SK-N-SH (cell line): ENCODE data around the gene PDZD8. TPM values are rescaled to one million over a fixed set of nuclear protein-coding genes. Genes with fewer than 3 reads are reported as not detected.

Experiments used
- CTCF ChIA-PET: fragments of 300-600, 350-600 bp; formaldehyde crosslinking; extraction: SDS; loops from one replicate; lab custom pipeline; 2021; lab: Yijun Ruan, JAX
- POLR2A ChIA-PET: fragments of 350-600 bp; sonication (Branson Sonifier 250); formaldehyde crosslinking; extraction: SDS; loops from one replicate; lab custom pipeline; 2020; ENCODE audit warnings: antibody characterized with exemption, inconsistent platforms; lab: Yijun Ruan, JAX
- DNase-seq: peaks from one replicate; pipeline ENCODE4 v3.0.0; 2012
- H2AFZ ChIP-seq: fragments of 200-600 bp; sonication (generic); 2 replicates; pipeline ENCODE4 v1.8.1; 2016; ENCODE audit warnings: antibody characterized with exemption, mild to moderate bottlenecking, low read depth
- H3F3A ChIP-seq: fragments of 200-600 bp; sonication (generic); replicated peaks from 2 replicates; pipeline ENCODE3; 2016; ENCODE audit warnings: antibody characterized with exemption, mild to moderate bottlenecking; ENCODE audit not compliant: insufficient read depth
- H3K27ac ChIP-seq, 2 experiments: fragments of 200-500 bp in 1 of 2; fragments of 200-600 bp in 1 of 2; sonication (Bioruptor generic) in 1 of 2; sonication (generic), shearing (Covaris generic) in 1 of 2; 2 replicates each; pipeline versions ENCODE4 v1.5.1 to v1.6.1; 2014 to 2016; ENCODE audit warnings: low read depth in 2 of 2, inconsistent platforms in 1 of 2, low read length in 1 of 2, mild to moderate bottlenecking in 1 of 2, mixed read lengths in 1 of 2
- H3K27me3 ChIP-seq: fragments of 200-600 bp; sonication (generic), shearing (Covaris generic); 2 replicates; pipeline ENCODE4 v1.6.1; 2016; ENCODE audit warnings: mixed run types; ENCODE audit not compliant: insufficient read depth
- H3K36me3 ChIP-seq, 2 experiments: fragments of 200-500 bp in 1 of 2; fragments of 200-600 bp in 1 of 2; sonication (Bioruptor generic) in 1 of 2; sonication (generic) in 1 of 2; replicated peaks in 1 of 2; 2 replicates each; pipeline versions ENCODE3 to v1.5.1; 2014 to 2016; ENCODE audit warnings: low read length in 1 of 2, mild to moderate bottlenecking in 1 of 2; ENCODE audit not compliant: insufficient read depth in 2 of 2, control insufficient read depth in 1 of 2
- H3K4me1 ChIP-seq, 2 experiments: fragments of 200-500 bp in 1 of 2; fragments of 200-600 bp in 1 of 2; sonication (Bioruptor generic) in 1 of 2; sonication (generic), shearing (Covaris generic) in 1 of 2; 2 replicates each; pipeline versions ENCODE4 v1.5.1 to v1.6.1; 2014 to 2016; ENCODE audit warnings: low read depth in 1 of 2, low read length in 1 of 2, mixed run types in 1 of 2; ENCODE audit not compliant: insufficient read depth in 2 of 2, control insufficient read depth in 1 of 2
- H3K4me2 ChIP-seq: fragments of 200-600 bp; sonication (generic), shearing (Covaris generic); 2 replicates; pipeline ENCODE4 v1.6.1; 2017; ENCODE audit warnings: mixed run types
- H3K4me3 ChIP-seq, 2 experiments: fragments of 200-500 bp in 1 of 2; fragments of 200-600 bp in 1 of 2; sonication (Bioruptor generic) in 1 of 2; sonication (generic), shearing (Covaris generic) in 1 of 2; 2 replicates each; pipeline versions ENCODE4 v1.5.1 to v1.8.1; 2014 to 2016; ENCODE audit warnings: low read depth in 2 of 2, inconsistent platforms in 1 of 2, low read length in 1 of 2, mild to moderate bottlenecking in 1 of 2, mixed read lengths in 1 of 2, moderate library complexity in 1 of 2
- H3K79me2 ChIP-seq: fragments of 200-600 bp; sonication (generic); 2 replicates; pipeline ENCODE4 v1.8.1; 2017; ENCODE audit warnings: mild to moderate bottlenecking; ENCODE audit not compliant: insufficient read depth
- H3K9ac ChIP-seq: fragments of 200-600 bp; sonication (generic); 2 replicates; pipeline ENCODE4 v1.6.1; 2017; ENCODE audit warnings: mixed run types
- H3K9me2 ChIP-seq: fragments of 200-600 bp; sonication (generic); 2 replicates; pipeline ENCODE4 v1.6.1; 2017; ENCODE audit warnings: mixed run types
- H3K9me3 ChIP-seq: fragments of 200-600 bp; sonication (generic); 2 replicates; pipeline ENCODE4 v1.6.1; 2017; ENCODE audit warnings: mixed run types, mild to moderate bottlenecking, moderate library complexity
- H4K20me1 ChIP-seq: fragments of 200-600 bp; sonication (generic); 2 replicates; pipeline ENCODE4 v1.6.1; 2017; ENCODE audit warnings: mild to moderate bottlenecking, mixed run types; ENCODE audit not compliant: insufficient read depth
- EZH2phosphoT487 ChIP-seq: fragments of 200-600 bp; sonication (generic); IDR thresholded peaks from 2 replicates; pipeline ENCODE4 v1.6.1; 2017; ENCODE audit warnings: low read depth, mixed run types, mild to moderate bottlenecking, antibody characterized with exemption, moderate library complexity, borderline replicate concordance
- IRF3 ChIP-seq: fragments of 150-350 bp; IDR thresholded peaks from 2 replicates; pipeline ENCODE4 v1.6.1; 2016; ENCODE audit warnings: mild to moderate bottlenecking, low read depth, low read length
- MXI1 ChIP-seq: IDR thresholded peaks from 2 replicates; pipeline ENCODE4 v1.6.1; 2012; ENCODE audit warnings: mild to moderate bottlenecking, low read depth, low read length, improper control_type of control experiment
- NFIC ChIP-seq: IDR thresholded peaks from 2 replicates; pipeline ENCODE4 v1.4.0; 2012; ENCODE audit warnings: borderline replicate concordance
- RAD21 ChIP-seq: IDR thresholded peaks from 2 replicates; pipeline ENCODE4 v1.6.1; 2012; ENCODE audit warnings: mild to moderate bottlenecking, low read length
- RFX5 ChIP-seq: IDR thresholded peaks from 2 replicates; pipeline ENCODE4 v1.6.1; 2012; ENCODE audit warnings: mild to moderate bottlenecking, improper control_type of control experiment, low read length
- ZBTB33 ChIP-seq: IDR thresholded peaks from 2 replicates; pipeline ENCODE4 v1.4.0; 2012; ENCODE audit warnings: low read depth, borderline replicate concordance
- WGBS: methylation state at CpG from one replicate; pipeline ENCODE4 v1.1.6; 2017; ENCODE audit warnings: low lambda C conversion rate; 5-methylcytosine and 5-hydroxymethylcytosine counted together
- polyA plus RNA-seq, 3 experiments: library from polyadenylated mRNA; depleted of rRNA; stranded (reverse); fragments of >200 nt; gene quantifications; 2 replicates each; pipeline ENCODE4 v1.2.3, GENCODE V29; 2012

The PDZD8 gene
- polyA plus RNA-seq, 1 of the 3 experiments (the other 2 are of a cell fraction), result 6.6 TPM

- CTCF ChIA-PET, result interaction anchor here (1.0 to 12.6 kb wide), 3 partner anchors 25 to 76 kb away, joined by 4 to 92 read pairs (median 4); no protein-coding TSS in a partner anchor
These were observed 133.4 kb downstream of the PDZD8 start for GRCh38 chr10:117241541-117242462.

More at GRCh38 chr10:117241541-117242462, 133.4 kb downstream of the PDZD8 start:
- Histone ChIP-seq H3K9me2 (no peaks in the 10 kb centered on the region), H3F3A (no peaks in the 10 kb centered on the region), H3K4me2 (no peak overlapping the region), H3K4me3 (peak overlapping the region in 1 of 2 experiments; percentile 33; a peak in 1 of 4 replicates), H3K9me3 (no peaks in the 10 kb centered on the region), H3K27me3 (0 out of 2 replicates have a peak, but pooled peaks cover 20% of the 10 kb centered on the region), H3K79me2 (no peaks in the 10 kb centered on the region), H3K27ac (no peak overlapping the region), H3K4me1 (no peaks in the 10 kb centered on the region; a peak in 1 of 4 replicates), H3K9ac (no peak overlapping the region), H3K36me3 (no peaks in the 10 kb centered on the region), H4K20me1 (no peaks in the 10 kb centered on the region), H2AFZ (no peak overlapping the region)
- DNase-seq, result peak; percentile 75
- WGBS, result 58% methylated on average over 13 of the region's 56 CpGs
- TF ChIP-seq ZBTB33 (no peak), RFX5 (no peak), MXI1 (no peak), RAD21 (no peak), IRF3 (no peak), NFIC (no peak), EZH2phosphoT487 (no peak)
- POLR2A ChIA-PET, result interaction anchor here (0.6 kb wide), 1 partner anchor 23 kb away, joined by 3 read pairs; no protein-coding TSS in a partner anchor
